HepG2 (cell line): ENCODE measurements around the gene APOC4. TPM values are rescaled to one million over a fixed set of nuclear protein-coding genes. Genes with fewer than 3 reads are reported as not detected.

Source experiments
- ATAC-seq: fragments of 200-7000 bp; cut with Tn5 transposase; 3 replicates; pipeline ENCODE4 v1.9.1; 2020; ENCODE audit warnings: mild to moderate bottlenecking, moderate library complexity
- BruUV-seq: library from RNA; stranded (reverse); fragments of 400-500 nt; replicated peaks from 2 replicates; lab custom pipeline; 2021; lab: Mats Ljungman, UMichigan
- CTCF ChIA-PET: fragments of 300-600 bp; formaldehyde crosslinking; extraction: SDS; loops from one replicate; lab custom pipeline; 2021; ENCODE audit warnings: low total read pairs, inconsistent platforms, low intra/inter-chr PET ratio; lab: Yijun Ruan, JAX
- POLR2A ChIA-PET: fragments of 350-600 bp; sonication (Branson Sonifier 250); formaldehyde crosslinking; loops from one replicate; lab custom pipeline; 2020; ENCODE audit warnings: antibody characterized with exemption, inconsistent platforms; lab: Yijun Ruan, JAX
- DNase-seq: peaks from one replicate; pipeline ENCODE4 v3.0.0-alpha.2; 2015; ENCODE audit warnings: low spot score
- FAIRE-seq: peaks from 3 replicates; lab custom pipeline; 2011; peaks lifted over from hg19 to GRCh38; lab: Jason Lieb, UNC
- H2AFZ ChIP-seq: one replicate; pipeline ENCODE4 v1.6.1; 2011; ENCODE audit warnings: low read length, inconsistent platforms
- H3K27ac ChIP-seq: fragments of 300-600 bp; 3 replicates; pipeline ENCODE4 v1.8.0; 2011; ENCODE audit warnings: mixed run types, mild to moderate bottlenecking, mixed read lengths, low read length, inconsistent platforms; ENCODE audit not compliant: insufficient read depth; ENCODE audit errors: extremely low read length
- H3K27me3 ChIP-seq, 2 experiments: fragments of 200-600 bp in 1 of 2; 2 replicates in 1 of 2; 3 replicates in 1 of 2; pipeline versions ENCODE4 v1.6.0 to v1.8.0; 2011; ENCODE audit warnings: low read length in 2 of 2, mild to moderate bottlenecking in 2 of 2, moderate library complexity in 2 of 2, inconsistent platforms in 1 of 2; ENCODE audit not compliant: insufficient read depth in 2 of 2, control insufficient read depth in 1 of 2
- H3K36me3 ChIP-seq, 2 experiments: fragments of 200-600 bp in 1 of 2; replicated peaks in 1 of 2; 2 replicates in 1 of 2; 3 replicates in 1 of 2; pipeline versions ENCODE4 v1.5.1 to v1.8.0; 2011; ENCODE audit warnings: low read length in 2 of 2, inconsistent platforms in 1 of 2; ENCODE audit not compliant: insufficient read depth in 2 of 2, control insufficient read depth in 1 of 2
- H3K4me1 ChIP-seq: 2 replicates; pipeline ENCODE4 v1.5.1; 2012; ENCODE audit warnings: low read length, inconsistent platforms; ENCODE audit not compliant: insufficient read depth
- H3K4me2 ChIP-seq: 2 replicates; pipeline ENCODE4 v1.6.0; 2011; ENCODE audit warnings: low read depth, low read length, inconsistent platforms
- H3K4me3 ChIP-seq, 3 experiments: fragments of 200-600 bp in 1 of 3; sonication (generic), shearing (Covaris generic) in 1 of 3; replicated peaks in 1 of 3; 2 replicates each; pipeline ENCODE4 v1.5.1; 2011 to 2016; ENCODE audit warnings: low read length in 3 of 3, inconsistent platforms in 2 of 3, low read depth in 2 of 3, mild to moderate bottlenecking in 2 of 3, control low read depth in 1 of 3, mixed read lengths in 1 of 3; ENCODE audit not compliant: insufficient read depth in 1 of 3
- H3K79me2 ChIP-seq: one replicate; pipeline ENCODE4 v1.6.1; 2011; ENCODE audit warnings: low read length, inconsistent platforms; ENCODE audit not compliant: insufficient read depth
- H3K9ac ChIP-seq: 2 replicates; pipeline ENCODE4 v1.6.0; 2011; ENCODE audit warnings: mild to moderate bottlenecking, low read depth, low read length, inconsistent platforms; ENCODE audit not compliant: insufficient read depth
- H3K9me3 ChIP-seq: 2 replicates; pipeline ENCODE4 v1.5.1; 2012; ENCODE audit warnings: mild to moderate bottlenecking, low read length
- H4K20me1 ChIP-seq: 2 replicates; pipeline ENCODE4 v1.6.0; 2011; ENCODE audit warnings: inconsistent platforms, mild to moderate bottlenecking, low read length, moderate library complexity; ENCODE audit not compliant: insufficient read depth
- ATM ChIP-seq: fragments of 450-650 bp; IDR thresholded peaks from 2 replicates; pipeline ENCODE4 v1.7.1; 2017; ENCODE audit warnings: mild to moderate bottlenecking, borderline replicate concordance
- BATF2 ChIP-seq: sonication (generic); formaldehyde crosslinking; IDR thresholded peaks from 2 replicates; pipeline ENCODE4 v1.8.0; 2022; ENCODE audit warnings: mild to moderate bottlenecking, missing genetic modification reagents, moderate library complexity
- CBX2 ChIP-seq, 2 experiments: fragments of 200-600 bp in 1 of 2; sonication (generic); formaldehyde crosslinking in 1 of 2; IDR thresholded peaks; 2 replicates each; pipeline versions ENCODE4 v1.7.0 to v1.8.1; 2018 to 2022; ENCODE audit warnings: low read depth in 2 of 2, low read length in 1 of 2, mild to moderate bottlenecking in 1 of 2, missing genetic modification reagents in 1 of 2
- CSRNP1 ChIP-seq: sonication (generic); formaldehyde crosslinking; IDR thresholded peaks from 2 replicates; pipeline ENCODE4 v1.8.1; 2023; ENCODE audit warnings: mild to moderate bottlenecking, missing genetic modification reagents
- JUN ChIP-seq: sonication (generic); formaldehyde crosslinking; IDR thresholded peaks from 2 replicates; pipeline ENCODE4 v1.4.0; 2020; ENCODE audit warnings: mild to moderate bottlenecking, missing genetic modification reagents
- KLF9 ChIP-seq: IDR thresholded peaks from 2 replicates; pipeline ENCODE4 v1.6.1; 2016; ENCODE audit warnings: low read depth
- MLX ChIP-seq: IDR thresholded peaks from 2 replicates; pipeline ENCODE4 v1.6.1; 2016
- NAIF1 ChIP-seq: sonication (generic); formaldehyde crosslinking; IDR thresholded peaks from 2 replicates; pipeline ENCODE4 v1.5.0; 2020; ENCODE audit warnings: mild to moderate bottlenecking, missing genetic modification reagents, borderline replicate concordance
- NR2F1 ChIP-seq, 2 experiments: fragments of 450-650 bp in 1 of 2; formaldehyde crosslinking in 1 of 2; IDR thresholded peaks; 2 replicates each; pipeline versions ENCODE4 v1.5.0 to v1.6.1; 2016 to 2020; ENCODE audit warnings: mild to moderate bottlenecking in 1 of 2, missing compliant biosample characterization in 1 of 2, missing genetic modification reagents in 1 of 2, moderate library complexity in 1 of 2
- ZNF18 ChIP-seq: sonication (generic); formaldehyde crosslinking; IDR thresholded peaks from 2 replicates; pipeline ENCODE4 v1.8.0; 2022; ENCODE audit warnings: mild to moderate bottlenecking, missing genetic modification reagents; ENCODE audit not compliant: insufficient replicate concordance
- ZNF263 ChIP-seq: sonication (generic); formaldehyde crosslinking; IDR thresholded peaks from 2 replicates; pipeline ENCODE4 v1.4.0; 2020; ENCODE audit warnings: missing genetic modification reagents
- ZNF670 ChIP-seq: sonication (generic); formaldehyde crosslinking; IDR thresholded peaks from 2 replicates; pipeline ENCODE4 v1.8.0; 2022; ENCODE audit warnings: mild to moderate bottlenecking, missing genetic modification reagents, borderline replicate concordance
- ZNF747 ChIP-seq: sonication (generic); formaldehyde crosslinking; IDR thresholded peaks from 2 replicates; pipeline ENCODE4 v1.8.1; 2023; ENCODE audit warnings: missing genetic modification reagents, mild to moderate bottlenecking, borderline replicate concordance
- ZNF780A ChIP-seq: sonication (generic); formaldehyde crosslinking; IDR thresholded peaks from 2 replicates; pipeline ENCODE4 v1.8.0; 2022; ENCODE audit warnings: mild to moderate bottlenecking, missing genetic modification reagents, moderate library complexity
- ZNF781 ChIP-seq: sonication (generic); formaldehyde crosslinking; IDR thresholded peaks from 2 replicates; pipeline ENCODE4 v1.5.1; 2020; ENCODE audit warnings: borderline replicate concordance, mild to moderate bottlenecking, missing genetic modification reagents; ENCODE audit errors: not compliant biosample characterization
- ZNF788 ChIP-seq: sonication (generic); formaldehyde crosslinking; IDR thresholded peaks from 2 replicates; pipeline ENCODE4 v1.5.0; 2020; ENCODE audit warnings: mild to moderate bottlenecking, missing genetic modification reagents, borderline replicate concordance
- WGBS: methylation state at CpG from one replicate; pipeline ENCODE4 v1.1.6; 2017; ENCODE audit warnings: low lambda C conversion rate; 5-methylcytosine and 5-hydroxymethylcytosine counted together
- in situ Hi-C: cut with HindIII; loops from 2 replicates; pipeline ENCODE4 v1.10.0; 2017; ENCODE audit warnings: low pct_unique_long_range_greater_than_20kb; ENCODE audit not compliant: extremely low pct_ligation_motif_present
- intact Hi-C: fragments of 100-400 bp; cut with micrococcal nuclease; formaldehyde crosslinking; loops from one replicate; pipeline ENCODE4 v1.10.0; 2022; ENCODE audit not compliant: unreplicated experiment
- polyA plus RNA-seq, 8 experiments: library from polyadenylated mRNA; depleted of rRNA in 3 of 8; stranded (reverse) in 7 of 8; unstranded in 1 of 8; fragments of >200 nt; fragmentation: Illumina TruSeq in 4 of 8; extraction: Trizol in 4 of 8; gene quantifications; 2 replicates each; pipeline versions ENCODE4 v1.2.1 to v1.2.3, GENCODE V29; 2011 to 2016; ENCODE audit warnings: low read depth in 4 of 8, missing spikeins in 1 of 8, mixed read lengths in 1 of 8; ENCODE audit not compliant: insufficient read depth in 1 of 8
- total RNA-seq, 5 experiments: library from RNA; depleted of rRNA; stranded (reverse); fragments of >200 nt; fragmentation: Illumina TruSeq; extraction: Trizol; gene quantifications; 2 replicates each; pipeline ENCODE4 v1.2.3, GENCODE V29; 2016; ENCODE audit warnings: low read depth in 1 of 5

The APOC4 gene
- total and polyA plus RNA-seq, 2 of the 13 experiments (the other 11 are each of a cell fraction or from before 2014, with no cell fraction given), result 0.46 TPM; not detected in 1

- WGBS, result 97% methylated on average over 8 of the region's 8 CpGs
- Histone ChIP-seq H3K27ac (no peak overlapping the region), H3K27me3 (no peaks in the 10 kb centered on the region), H3K9me3 (no peaks in the 10 kb centered on the region), H2AFZ (no peak overlapping the region), H3K9ac (no peak overlapping the region), H3K79me2 (peaks cover 49% of the 10 kb centered on the region), H3K4me3 (no peak overlapping the region), H3K36me3 (peaks cover 17 to 43% of the 10 kb centered on the region in 2 experiments), H3K4me1 (peaks cover 21% of the 10 kb centered on the region), H4K20me1 (peaks cover 8% of the 10 kb centered on the region), H3K4me2 (no peak overlapping the region)
- intact Hi-C loops, result no loop called here
- BruUV-seq, result no TSS peak
- CTCF ChIA-PET, result no interaction called here
- no peak for ATAC-seq
- in situ Hi-C loops, result no loop called here
- no peak for DNase-seq
- no peak for FAIRE-seq
- POLR2A ChIA-PET, result no interaction called here
- TF ChIP-seq ZNF18 (CRISPR knock-in tag), result no peak
- TF ChIP-seq ZNF788 (CRISPR knock-in tag), result no peak
- no peak for TF ChIP-seq CBX2 (IDR thresholded peaks at IDR 0.05; ENCODE audit: low read depth, low read length)
- no peak for TF ChIP-seq CBX2 (CRISPR knock-in tag; IDR thresholded peaks at IDR 0.05; ENCODE audit: low read depth)
- TF ChIP-seq ZNF747 (CRISPR knock-in tag), result no peak
- no peak for TF ChIP-seq ZNF780A (CRISPR knock-in tag)
- no peak for TF ChIP-seq BATF2
- no peak for TF ChIP-seq KLF9 (CRISPR knock-in tag)
- no peak for TF ChIP-seq MLX (CRISPR knock-in tag)
- no peak for TF ChIP-seq CSRNP1
- TF ChIP-seq ZNF670, result no peak
- no peak for TF ChIP-seq JUN
- no peak for TF ChIP-seq ZNF781
- no peak for TF ChIP-seq ATM
- no peak for TF ChIP-seq NR2F1 (CRISPR knock-in tag; IDR thresholded peaks at IDR 0.05)
- no peak for TF ChIP-seq NAIF1 (CRISPR knock-in tag)
- no peak for TF ChIP-seq ZNF263 (CRISPR knock-in tag)
These were observed 19.8 kb downstream of the APOC4 start for GRCh38 chr19:44961821-44962220.
